ENCODE data around the gene TH. TPM values are rescaled to one million over a fixed set of nuclear protein-coding genes. Genes with fewer than 3 reads are reported as not detected.

TH gene
- total and polyA plus RNA-seq, 9 of the 15 experiments (the other 6 are each of a cell fraction or from before 2014, with no cell fraction given), result not detected

GRCh38 chr11:2121227-2122130 is 50.1 kb downstream of the TH start (continued):
- no peak for TF ChIP-seq MGA (IDR thresholded peaks at IDR 0.05)
- TF ChIP-seq PKNOX1 (IDR thresholded peaks at IDR 0.05), result no peak
- TF ChIP-seq, protein P1, sequence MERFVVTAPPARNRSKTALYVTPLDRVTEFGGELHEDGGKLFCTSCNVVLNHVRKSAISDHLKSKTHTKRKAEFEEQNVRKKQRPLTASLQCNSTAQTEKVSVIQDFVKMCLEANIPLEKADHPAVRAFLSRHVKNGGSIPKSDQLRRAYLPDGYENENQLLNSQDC (CRISPR knock-in tag; IDR thresholded peaks at IDR 0.05), result no peak

Measured in K562 (cell line).